Ectodermal cell (in vitro differentiated cells): Measurements from ENCODE around the gene SAMSN1.
"Not testable (repeated sequence)": the region's sequence is repeated elsewhere in the genome, so short reads cannot be mapped to it uniquely, and the experiment has no call there.

ENCODE experiments used
- H3K27ac ChIP-seq: 2 replicates; pipeline ENCODE4 v1.7.0; 2013; ENCODE audit warnings: mild to moderate bottlenecking, low read depth, low read length; ENCODE audit not compliant: insufficient read depth, poor library complexity, severe bottlenecking
- H3K27me3 ChIP-seq: 2 replicates; pipeline ENCODE4 v1.7.0; 2013; ENCODE audit warnings: mild to moderate bottlenecking, low read length; ENCODE audit not compliant: insufficient read depth, control insufficient read depth, poor library complexity, severe bottlenecking
- H3K36me3 ChIP-seq: one replicate; pipeline ENCODE4 v1.7.0; 2013; ENCODE audit warnings: low read length; ENCODE audit not compliant: control insufficient read depth, insufficient read depth
- H3K4me1 ChIP-seq: one replicate; pipeline ENCODE4 v1.7.0; 2013; ENCODE audit warnings: low read length; ENCODE audit not compliant: control insufficient read depth, insufficient read depth
- H3K4me3 ChIP-seq: 2 replicates; pipeline ENCODE4 v1.7.0; 2013; ENCODE audit warnings: low read depth, low read length, control low read depth; ENCODE audit not compliant: insufficient read depth
- H3K9me3 ChIP-seq: 2 replicates; pipeline ENCODE4 v1.7.0; 2013; ENCODE audit warnings: mild to moderate bottlenecking, low read length, moderate library complexity; ENCODE audit not compliant: control insufficient read depth
- WGBS, 2 experiments: methylation state at CpG; one replicate each; pipeline ENCODE4 v1.1.7; 2013; ENCODE audit warnings: missing lambda C conversion rate in 2 of 2; 5-methylcytosine and 5-hydroxymethylcytosine counted together

Gene SAMSN1

GRCh38 chr21:14506859-14507457 lies 39.2 kb downstream of the SAMSN1 start:
- H3K27ac ChIP-seq, H3K9me3 ChIP-seq, H3K36me3 ChIP-seq, H3K4me1 ChIP-seq, H3K27me3 ChIP-seq, H3K4me3 ChIP-seq: not testable (repeated sequence)
- WGBS, 2 experiments = 86 to 95% methylated on average over 2 of the region's 2 CpGs

- H3K27me3 ChIP-seq = no peaks in the 10 kb centered on the region
- H3K36me3 ChIP-seq = no peaks in the 10 kb centered on the region
- H3K4me3 ChIP-seq = no peak overlapping the region
- WGBS, 2 experiments = 93 to 97% methylated on average over 2 of the region's 2 CpGs
- no peak overlapping the region for H3K27ac ChIP-seq
- H3K4me1 ChIP-seq = no peaks in the 10 kb centered on the region
- no peaks in the 10 kb centered on the region for H3K9me3 ChIP-seq
Observed at GRCh38 chr21:14500873-14501272, 45.2 kb downstream of the SAMSN1 start.

- no peaks in the 10 kb centered on the region for H3K4me1 ChIP-seq
- H3K27me3 ChIP-seq = no peaks in the 10 kb centered on the region
- H3K9me3 ChIP-seq = no peaks in the 10 kb centered on the region
- no peaks in the 10 kb centered on the region for H3K36me3 ChIP-seq
- no peak overlapping the region for H3K4me3 ChIP-seq
- H3K27ac ChIP-seq = no peak overlapping the region
- 0% methylated on average over 1 of the region's 1 CpG; no CpG with 5 or more reads in 1 of the 2 experiments for WGBS, 2 experiments
Observed at GRCh38 chr21:14499316-14499715, 46.8 kb downstream of the SAMSN1 start.

- no peaks in the 10 kb centered on the region for H3K4me1 ChIP-seq
- no peaks in the 10 kb centered on the region for H3K9me3 ChIP-seq
- no peaks in the 10 kb centered on the region for H3K27me3 ChIP-seq
- no peak overlapping the region for H3K4me3 ChIP-seq
- 89 to 95% methylated on average over 2 of the region's 2 CpGs for WGBS, 2 experiments
- H3K27ac ChIP-seq = no peak overlapping the region
- no peaks in the 10 kb centered on the region for H3K36me3 ChIP-seq
Observed at GRCh38 chr21:14497825-14498224, 48.3 kb downstream of the SAMSN1 start.

GRCh38 chr21:14495075-14495474 lies 51.0 kb downstream of the SAMSN1 start:
- no peaks in the 10 kb centered on the region for H3K27me3 ChIP-seq
- no peak overlapping the region for H3K27ac ChIP-seq
- no peaks in the 10 kb centered on the region for H3K9me3 ChIP-seq
- no peaks in the 10 kb centered on the region for H3K4me1 ChIP-seq
- H3K36me3 ChIP-seq = no peaks in the 10 kb centered on the region
- H3K4me3 ChIP-seq = no peak overlapping the region
- 91 to 95% methylated on average over 1 to 3 of the region's 3 CpGs for WGBS, 2 experiments

- 100% methylated on average over 1 of the region's 1 CpG for WGBS, 2 experiments
- H3K36me3 ChIP-seq, H3K9me3 ChIP-seq, H3K27me3 ChIP-seq, H3K4me3 ChIP-seq, H3K4me1 ChIP-seq, H3K27ac ChIP-seq: not testable (repeated sequence)
Observed at GRCh38 chr21:14494181-14494580, 51.9 kb downstream of the SAMSN1 start.

GRCh38 chr21:14493731-14494130 lies 52.4 kb downstream of the SAMSN1 start:
- no peak overlapping the region for H3K4me3 ChIP-seq
- H3K27ac ChIP-seq = no peak overlapping the region
- no peaks in the 10 kb centered on the region for H3K9me3 ChIP-seq
- 45 to 50% methylated on average over 2 of the region's 2 CpGs for WGBS, 2 experiments
- no peaks in the 10 kb centered on the region for H3K4me1 ChIP-seq
- no peaks in the 10 kb centered on the region for H3K36me3 ChIP-seq
- no peaks in the 10 kb centered on the region for H3K27me3 ChIP-seq

- Histone ChIP-seq H3K36me3 (no peaks in the 10 kb centered on the region), H3K27ac (no peak overlapping the region), H3K9me3 (no peaks in the 10 kb centered on the region), H3K4me3 (no peak overlapping the region), H3K4me1 (no peaks in the 10 kb centered on the region), H3K27me3 (no peaks in the 10 kb centered on the region)
- WGBS, 2 experiments = 96 to 97% methylated on average over 4 of the region's 4 CpGs
Observed at GRCh38 chr21:14492931-14493330, 53.2 kb downstream of the SAMSN1 start.

GRCh38 chr21:14491269-14491681 lies 54.8 kb downstream of the SAMSN1 start:
- no peaks in the 10 kb centered on the region for H3K27me3 ChIP-seq
- H3K9me3 ChIP-seq = no peaks in the 10 kb centered on the region
- 75 to 96% methylated on average over 1 of the region's 1 CpG for WGBS, 2 experiments
- H3K27ac ChIP-seq = no peak overlapping the region
- no peaks in the 10 kb centered on the region for H3K4me1 ChIP-seq
- no peaks in the 10 kb centered on the region for H3K36me3 ChIP-seq
- no peak overlapping the region for H3K4me3 ChIP-seq

GRCh38 chr21:14488672-14489204 lies 57.4 kb downstream of the SAMSN1 start:
- no peak overlapping the region for H3K4me3 ChIP-seq
- WGBS, 2 experiments = 95 to 96% methylated on average over 5 of the region's 5 CpGs
- H3K4me1 ChIP-seq = no peaks in the 10 kb centered on the region
- no peaks in the 10 kb centered on the region for H3K27me3 ChIP-seq
- H3K27ac ChIP-seq = no peak overlapping the region
- no peaks in the 10 kb centered on the region for H3K36me3 ChIP-seq
- H3K9me3 ChIP-seq = no peaks in the 10 kb centered on the region
